Stomach smooth muscle (tissue), 2 donors: ENCODE data around the gene TMBIM4.
"Not testable (repeated sequence)": the region's sequence is repeated elsewhere in the genome, so short reads cannot be mapped to it uniquely, and the experiment has no call there.

Source experiments
- H3K27ac ChIP-seq: one replicate; pipeline ENCODE4 v1.7.0; 2013; ENCODE audit warnings: mild to moderate bottlenecking, low read length, inconsistent platforms
- H3K27me3 ChIP-seq, 2 donors: one replicate each; pipeline ENCODE4 v1.7.0; 2013; ENCODE audit warnings: low read length in 2 of 2; ENCODE audit not compliant: insufficient read depth in 2 of 2, control insufficient read depth in 1 of 2
- H3K36me3 ChIP-seq, 2 donors: one replicate each; pipeline ENCODE4 v1.7.0; 2013; ENCODE audit warnings: low read length in 2 of 2; ENCODE audit not compliant: control insufficient read depth in 2 of 2, insufficient read depth in 2 of 2
- H3K4me1 ChIP-seq: one replicate; pipeline ENCODE4 v1.7.0; 2013; ENCODE audit warnings: low read length; ENCODE audit not compliant: control insufficient read depth, insufficient read depth
- H3K4me3 ChIP-seq, 2 donors: one replicate each; pipeline ENCODE4 v1.7.0; 2013; ENCODE audit warnings: low read length in 2 of 2
- H3K9ac ChIP-seq, 2 donors: one replicate each; pipeline ENCODE4 v1.7.0; 2013; ENCODE audit warnings: low read length in 2 of 2, mild to moderate bottlenecking in 1 of 2
- H3K9me3 ChIP-seq, 2 donors: one replicate each; pipeline ENCODE4 v1.7.0; 2013; ENCODE audit warnings: low read length in 2 of 2; ENCODE audit not compliant: control insufficient read depth in 2 of 2
- donor health status: healthy.
- donor health status: Pancreatic carcinoma.

The TMBIM4 gene

GRCh38 chr12:66169221-66170170 is at the start of gene TMBIM4:
TSS of gene TMBIM4 (minus strand) at chr12:66169996. CDS start at chr12:66169951, 45 bp downstream.
- Histone ChIP-seq H3K4me3 (peak within 1 kb of the TSS; percentile 78 to 98), H3K4me1 (no peaks in the 10 kb centered on the region), H3K27me3 (no peaks in the 10 kb centered on the region)

GRCh38 chr12:66217342-66217917 is 47.6 kb upstream of the TMBIM4 start:
- Histone ChIP-seq H3K4me3 (no peak overlapping the region), H3K4me1 (no peaks in the 10 kb centered on the region), H3K27ac (no peak overlapping the region), H3K36me3 (no peaks in the 10 kb centered on the region), H3K9me3 (no peaks in the 10 kb centered on the region), H3K27me3 (no peaks in the 10 kb centered on the region), H3K9ac (no peak overlapping the region)

More at GRCh38 chr12:66169221-66170170, at the start of gene TMBIM4:
- Histone ChIP-seq H3K27ac (peak within 1 kb of the TSS; percentile 98), H3K36me3 (no peaks in the 10 kb centered on the region), H3K9me3 (peaks cover 0 to 3% of the 10 kb centered on the region in 2 donors), H3K9ac (peak within 1 kb of the TSS; percentile 95 to 97)

GRCh38 chr12:66213011-66213410 is 43.2 kb upstream of the TMBIM4 start:
- not testable (repeated sequence) for H3K4me3 ChIP-seq, H3K9me3 ChIP-seq, H3K27me3 ChIP-seq, H3K27ac ChIP-seq, H3K4me1 ChIP-seq, H3K9ac ChIP-seq, H3K36me3 ChIP-seq

- H3K27ac ChIP-seq, H3K27me3 ChIP-seq: not testable (repeated sequence)
Measured at GRCh38 chr12:66211573-66211972, 41.8 kb upstream of the TMBIM4 start.

GRCh38 chr12:66210840-66211239 is 41.0 kb upstream of the TMBIM4 start:
- no peaks in the 10 kb centered on the region for H3K9me3 ChIP-seq
- H3K4me3 ChIP-seq, result no peak overlapping the region
- no peaks in the 10 kb centered on the region for H3K4me1 ChIP-seq
- no peak overlapping the region for H3K27ac ChIP-seq
- no peak overlapping the region for H3K9ac ChIP-seq
- no peaks in the 10 kb centered on the region for H3K27me3 ChIP-seq
- no peaks in the 10 kb centered on the region for H3K36me3 ChIP-seq

More at GRCh38 chr12:66211573-66211972, 41.8 kb upstream of the TMBIM4 start:
- not testable (repeated sequence) for H3K4me3 ChIP-seq, H3K36me3 ChIP-seq, H3K9ac ChIP-seq, H3K9me3 ChIP-seq, H3K4me1 ChIP-seq

- H3K9ac ChIP-seq, result no peak overlapping the region
- H3K4me3 ChIP-seq, result no peak overlapping the region
- H3K36me3 ChIP-seq, result no peaks in the 10 kb centered on the region
- H3K9me3 ChIP-seq, result peaks cover 0 to 2% of the 10 kb centered on the region in 2 donors
- no peak overlapping the region for H3K27ac ChIP-seq
- no peaks in the 10 kb centered on the region for H3K27me3 ChIP-seq
- H3K4me1 ChIP-seq, result no peaks in the 10 kb centered on the region
Measured at GRCh38 chr12:66206141-66206540, 36.3 kb upstream of the TMBIM4 start.

- no peaks in the 10 kb centered on the region for H3K27me3 ChIP-seq
- peaks cover 0 to 2% of the 10 kb centered on the region in 2 donors for H3K9me3 ChIP-seq
- no peak overlapping the region for H3K4me3 ChIP-seq
- no peak overlapping the region for H3K9ac ChIP-seq
- no peaks in the 10 kb centered on the region for H3K4me1 ChIP-seq
- H3K36me3 ChIP-seq, result no peaks in the 10 kb centered on the region
- H3K27ac ChIP-seq, result no peak overlapping the region
Measured at GRCh38 chr12:66203820-66204219, 34.0 kb upstream of the TMBIM4 start.

GRCh38 chr12:66199831-66200509 is 30.2 kb upstream of the TMBIM4 start:
- Histone ChIP-seq H3K4me1 (no peaks in the 10 kb centered on the region), H3K27me3 (peaks cover 0 to 2% of the 10 kb centered on the region in 2 donors), H3K4me3 (no peak overlapping the region), H3K9me3 (peaks cover 0 to 2% of the 10 kb centered on the region in 2 donors), H3K27ac (no peak overlapping the region), H3K9ac (no peak overlapping the region), H3K36me3 (no peaks in the 10 kb centered on the region)

- Histone ChIP-seq H3K9me3 (peaks cover 0 to 2% of the 10 kb centered on the region in 2 donors), H3K4me1 (no peaks in the 10 kb centered on the region), H3K9ac (no peak overlapping the region), H3K4me3 (no peak overlapping the region), H3K27ac (no peak overlapping the region), H3K27me3 (peaks cover 0 to 3% of the 10 kb centered on the region in 2 donors), H3K36me3 (no peaks in the 10 kb centered on the region)
Measured at GRCh38 chr12:66199141-66199540, 29.3 kb upstream of the TMBIM4 start.

GRCh38 chr12:66197495-66197921 is 27.7 kb upstream of the TMBIM4 start:
- H3K9ac ChIP-seq, result no peak overlapping the region
- no peak overlapping the region for H3K4me3 ChIP-seq
- no peaks in the 10 kb centered on the region for H3K36me3 ChIP-seq
- H3K27me3 ChIP-seq, result peaks cover 0 to 6% of the 10 kb centered on the region in 2 donors
- no peak overlapping the region for H3K27ac ChIP-seq
- peaks cover 0 to 2% of the 10 kb centered on the region in 2 donors for H3K9me3 ChIP-seq
- H3K4me1 ChIP-seq, result no peaks in the 10 kb centered on the region
